Activated CD8-positive, alpha-beta T cell treated with anti-CD3 and anti-CD28 coated beads for 36 hours (primary cell): Measurements from ENCODE around the gene PON2. TPM values are rescaled to one million over a fixed set of nuclear protein-coding genes. Genes with fewer than 3 reads are reported as not detected.

Experiments
- ATAC-seq: fragments of 200-7000 bp; cut with Tn5 transposase; one replicate; pipeline ENCODE4 v1.10.0; 2021; ENCODE audit warnings: mild to moderate bottlenecking, moderate library complexity
- CTCF ChIA-PET: fragments of 350-600 bp; sonication (Branson Sonifier 250); formaldehyde crosslinking; loops from one replicate; lab custom pipeline; 2021; ENCODE audit warnings: antibody characterized with exemption; lab: Charles Lee
- POLR2A ChIA-PET: fragments of 350-600 bp; sonication (Branson Sonifier 250); formaldehyde crosslinking; loops from one replicate; lab custom pipeline; 2021; ENCODE audit warnings: antibody characterized with exemption; lab: Charles Lee
- DNase-seq: peaks from one replicate; pipeline ENCODE4 v3.0.0-alpha.2; 2020
- H3K27ac Mint-ChIP-seq: one replicate; pipeline ENCODE4 v1.8.0; 2021; ENCODE audit warnings: mild to moderate bottlenecking, mixed read lengths
- H3K27me3 Mint-ChIP-seq: one replicate; pipeline ENCODE4 v1.8.0; 2021; ENCODE audit warnings: mixed read lengths
- H3K36me3 Mint-ChIP-seq: one replicate; pipeline ENCODE4 v1.8.0; 2021; ENCODE audit warnings: low read depth, mixed read lengths
- H3K4me1 Mint-ChIP-seq: one replicate; pipeline ENCODE4 v1.8.0; 2021; ENCODE audit warnings: low read depth, mixed read lengths
- H3K4me3 Mint-ChIP-seq: one replicate; pipeline ENCODE4 v1.8.0; 2021; ENCODE audit warnings: mild to moderate bottlenecking, moderate library complexity, mixed read lengths
- H3K9me3 Mint-ChIP-seq: one replicate; pipeline ENCODE4 v1.8.0; 2021; ENCODE audit warnings: mixed read lengths
- intact Hi-C: fragments of 100-400 bp; cut with micrococcal nuclease; formaldehyde crosslinking; loops from one replicate; pipeline ENCODE4 v1.10.0; 2022
- total RNA-seq, 2 experiments: library from RNA; stranded (reverse); gene quantifications; one replicate each; pipeline ENCODE4 v1.2.3, GENCODE V29; 2021
- TF ChIP-seq, protein P1 (sequence below): fragments of 200-600 bp; IDR thresholded peaks from one replicate; pipeline ENCODE4 v1.8.0; 2022; ENCODE audit warnings: antibody characterized with exemption, mild to moderate bottlenecking

Gene PON2
- total RNA-seq, 2 experiments from 2014 or later = 3.5 to 3.7 TPM

DNA sequence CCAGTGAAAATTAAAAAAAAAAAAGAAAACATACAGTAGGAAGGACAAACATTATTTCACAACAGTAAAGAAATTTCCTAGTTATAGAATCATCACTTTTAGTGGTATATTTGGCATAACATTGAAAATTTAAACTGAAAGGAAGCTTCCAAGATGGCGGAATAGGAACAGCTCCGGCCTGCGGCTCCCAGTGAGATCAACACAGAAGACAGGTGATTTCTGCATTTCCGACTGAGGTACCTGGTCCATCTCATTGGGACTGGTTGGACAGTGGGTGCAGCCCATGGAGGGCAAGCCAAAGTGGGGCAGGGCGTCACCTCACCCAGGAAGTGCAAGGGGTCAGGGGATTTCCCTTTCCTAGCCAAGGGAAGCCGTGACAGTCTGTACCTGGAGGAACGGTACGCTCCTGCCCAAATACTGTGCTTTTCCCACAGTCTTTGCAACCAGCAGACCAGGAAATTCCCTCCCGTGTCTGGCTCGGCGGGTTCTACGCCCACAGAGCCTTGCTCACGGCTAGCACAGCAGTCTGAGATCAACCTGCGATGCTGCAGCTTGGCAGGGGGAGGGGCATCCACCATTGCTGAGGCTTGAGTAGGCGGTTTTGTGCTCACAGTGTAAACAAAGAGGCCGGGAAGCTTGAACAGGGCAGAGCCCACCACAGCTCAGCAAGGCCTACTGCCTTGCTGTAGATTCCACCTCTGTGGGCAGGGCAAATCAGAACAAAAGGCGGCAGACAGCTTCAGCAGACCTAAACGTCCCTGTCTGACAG lies 58.0 kb downstream of the PON2 start:
- TF ChIP-seq, protein P1, sequence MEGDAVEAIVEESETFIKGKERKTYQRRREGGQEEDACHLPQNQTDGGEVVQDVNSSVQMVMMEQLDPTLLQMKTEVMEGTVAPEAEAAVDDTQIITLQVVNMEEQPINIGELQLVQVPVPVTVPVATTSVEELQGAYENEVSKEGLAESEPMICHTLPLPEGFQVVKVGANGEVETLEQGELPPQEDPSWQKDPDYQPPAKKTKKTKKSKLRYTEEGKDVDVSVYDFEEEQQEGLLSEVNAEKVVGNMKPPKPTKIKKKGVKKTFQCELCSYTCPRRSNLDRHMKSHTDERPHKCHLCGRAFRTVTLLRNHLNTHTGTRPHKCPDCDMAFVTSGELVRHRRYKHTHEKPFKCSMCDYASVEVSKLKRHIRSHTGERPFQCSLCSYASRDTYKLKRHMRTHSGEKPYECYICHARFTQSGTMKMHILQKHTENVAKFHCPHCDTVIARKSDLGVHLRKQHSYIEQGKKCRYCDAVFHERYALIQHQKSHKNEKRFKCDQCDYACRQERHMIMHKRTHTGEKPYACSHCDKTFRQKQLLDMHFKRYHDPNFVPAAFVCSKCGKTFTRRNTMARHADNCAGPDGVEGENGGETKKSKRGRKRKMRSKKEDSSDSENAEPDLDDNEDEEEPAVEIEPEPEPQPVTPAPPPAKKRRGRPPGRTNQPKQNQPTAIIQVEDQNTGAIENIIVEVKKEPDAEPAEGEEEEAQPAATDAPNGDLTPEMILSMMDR = no peak
- peaks cover 12% of the 10 kb centered on the region for H3K27me3 Mint-ChIP-seq
- no peaks in the 10 kb centered on the region for H3K36me3 Mint-ChIP-seq
- intact Hi-C loops = no loop called here
- H3K4me3 Mint-ChIP-seq = no peak overlapping the region
- H3K4me1 Mint-ChIP-seq = no peaks in the 10 kb centered on the region
- CTCF ChIA-PET = interaction anchor here (1.8 kb wide), 1 partner anchor 19 kb away, joined by 5 read pairs; the partner anchor contains the start of gene PON3
- no peak overlapping the region for H3K27ac Mint-ChIP-seq
- ATAC-seq (no peak), DNase-seq (peak; percentile 16)
- POLR2A ChIA-PET = no interaction called here
- H3K9me3 Mint-ChIP-seq = peaks cover 1% of the 10 kb centered on the region

DNA sequence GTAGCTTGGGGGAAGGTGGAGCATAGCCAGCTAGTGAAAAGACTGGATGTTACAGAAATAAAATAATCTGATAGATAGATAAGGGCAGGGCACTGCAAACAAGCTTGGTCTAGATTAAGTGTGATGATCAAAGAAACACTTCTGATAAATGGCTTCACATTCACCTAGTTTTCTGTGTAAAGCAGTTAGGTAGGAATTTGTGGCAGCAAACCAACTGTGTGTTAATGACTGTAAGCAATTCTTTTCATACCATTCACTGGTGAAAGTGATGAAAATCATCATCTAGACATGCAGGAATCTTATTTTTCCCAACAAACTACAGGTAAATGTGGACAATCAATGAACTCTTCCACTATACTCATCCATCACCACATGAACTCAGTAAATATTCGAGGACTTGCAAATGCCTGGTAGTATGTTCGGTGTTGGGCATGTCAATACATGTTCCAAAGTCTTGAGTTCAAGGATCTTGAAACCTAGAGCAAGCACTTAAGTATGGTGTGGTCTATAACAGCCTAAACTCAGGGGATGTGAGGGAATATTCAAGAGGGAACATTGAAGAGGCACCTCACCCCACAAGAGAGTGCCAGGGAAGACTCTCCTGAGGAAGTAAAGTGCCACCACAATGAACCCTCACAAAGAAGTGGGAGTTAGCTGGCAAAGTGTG lies 59.1 kb downstream of the PON2 start:
- TF ChIP-seq, protein P1 = no peak
- ChIA-PET CTCF (no interaction called here), POLR2A (no interaction called here)
- Mint-ChIP-seq H3K36me3 (no peaks in the 10 kb centered on the region), H3K27me3 (peaks cover 11% of the 10 kb centered on the region), H3K27ac (no peak overlapping the region), H3K9me3 (no peaks in the 10 kb centered on the region), H3K4me3 (no peak overlapping the region), H3K4me1 (no peaks in the 10 kb centered on the region)
- DNase-seq = no peak
- ATAC-seq = no peak
- intact Hi-C loops = no loop called here

DNA sequence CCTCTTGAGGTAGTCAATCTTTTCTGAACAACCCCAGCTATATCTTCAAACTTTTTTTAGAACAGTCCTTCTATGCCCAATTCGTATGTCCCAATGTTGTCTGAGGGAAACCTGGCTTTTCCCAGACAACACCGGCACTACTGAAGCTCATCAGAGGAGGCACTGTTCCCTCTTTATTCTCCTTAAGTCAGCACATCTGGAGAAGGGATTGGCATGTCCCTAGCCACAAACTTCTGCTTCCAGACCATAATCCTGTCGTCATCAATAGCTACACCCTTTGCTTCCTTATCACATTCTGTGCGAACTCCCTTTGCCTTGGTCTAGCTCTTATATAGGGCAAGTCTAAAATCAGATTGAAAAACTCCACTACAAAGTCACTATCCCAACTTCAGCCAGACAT lies 61.5 kb downstream of the PON2 start:
- POLR2A ChIA-PET = interaction anchor here (1.3 kb wide), 1 partner anchor 46 kb away, joined by 3 read pairs; no protein-coding TSS in a partner anchor
- TF ChIP-seq, protein P1 = no peak
- Mint-ChIP-seq H3K9me3 (no peaks in the 10 kb centered on the region), H3K36me3 (no peaks in the 10 kb centered on the region), H3K27me3 (peaks cover 8% of the 10 kb centered on the region), H3K27ac (no peak overlapping the region), H3K4me1 (no peaks in the 10 kb centered on the region), H3K4me3 (no peak overlapping the region)
- DNase-seq (no peak), ATAC-seq (no peak)
- intact Hi-C loops = no loop called here
- CTCF ChIA-PET = no interaction called here

DNA sequence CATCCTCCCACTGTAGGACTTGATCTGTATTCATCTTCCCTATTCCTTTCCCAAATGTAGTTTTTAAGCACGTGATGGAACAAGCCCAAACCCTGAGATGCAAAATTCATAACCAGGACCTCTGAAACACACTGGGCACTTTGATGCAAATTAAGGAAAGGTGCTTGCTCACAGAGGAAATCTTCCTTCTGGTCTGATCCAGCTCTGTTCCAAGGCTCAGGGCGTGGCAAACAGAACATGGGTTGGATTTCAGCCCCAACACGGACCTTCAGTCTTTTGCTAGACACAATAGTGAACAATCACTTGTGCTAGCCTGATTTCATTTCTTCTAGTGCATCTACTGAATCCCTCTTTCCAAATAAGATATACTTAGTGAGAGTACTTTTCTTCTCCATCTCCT lies 66.6 kb downstream of the PON2 start:
- CTCF ChIA-PET = interaction anchor here (1.4 kb wide), 1 partner anchor 10 kb away, joined by 3 read pairs; no protein-coding TSS in a partner anchor
- intact Hi-C loops = no loop called here
- no peaks in the 10 kb centered on the region for H3K9me3 Mint-ChIP-seq

More for the DNA sequence above, 66.6 kb downstream of the PON2 start:
- DNase-seq = no peak
- POLR2A ChIA-PET = no interaction called here
- H3K36me3 Mint-ChIP-seq = no peaks in the 10 kb centered on the region
- TF ChIP-seq, protein P1 = no peak
- H3K27me3 Mint-ChIP-seq = peaks cover 4% of the 10 kb centered on the region
- ATAC-seq = no peak
- H3K4me3 Mint-ChIP-seq = no peak overlapping the region
- no peaks in the 10 kb centered on the region for H3K4me1 Mint-ChIP-seq
- H3K27ac Mint-ChIP-seq = no peak overlapping the region
